ENCODE measurements around the gene RPP25.

RPP25 gene

GRCh38 chr15:74992619-74993018 is 36.0 kb upstream of the RPP25 start:
- Histone ChIP-seq H3K4me1 (ENCODE audit: control insufficient read depth in 1 of 2, insufficient read depth in 2 of 2, low read length in 2 of 2) (peaks cover 17 to 18% of the 10 kb centered on the region in 2 donors), H3K9me3 (ENCODE audit: control insufficient read depth in 1 of 2, low read length in 2 of 2) (no peaks in the 10 kb centered on the region), H3K4me3 (ENCODE audit: low read depth in 1 of 2, low read length in 2 of 2) (no peak overlapping the region), H3K27ac (ENCODE audit: low read depth, low read length) (no peak overlapping the region), H3K36me3 (ENCODE audit: control insufficient read depth in 1 of 2, insufficient read depth in 2 of 2, low read length in 2 of 2) (no peaks in the 10 kb centered on the region), H3K27me3 (ENCODE audit: control insufficient read depth in 1 of 2, insufficient read depth in 2 of 2, low read length in 2 of 2) (peaks cover 4 to 7% of the 10 kb centered on the region in 2 donors), H3K9ac (ENCODE audit: low read depth in 1 of 2, low read length in 2 of 2) (no peak overlapping the region)

GRCh38 chr15:74989527-74989926 is 33.0 kb upstream of the RPP25 start:
- H3K27me3 ChIP-seq (ENCODE audit: control insufficient read depth in 1 of 2, insufficient read depth in 2 of 2, low read length in 2 of 2), result no peaks in the 10 kb centered on the region
- H3K9ac ChIP-seq (ENCODE audit: low read depth in 1 of 2, low read length in 2 of 2), result no peak overlapping the region
- H3K4me3 ChIP-seq (ENCODE audit: low read depth in 1 of 2, low read length in 2 of 2), result no peak overlapping the region
- no peaks in the 10 kb centered on the region for H3K9me3 ChIP-seq (ENCODE audit: control insufficient read depth in 1 of 2, low read length in 2 of 2)
- no peaks in the 10 kb centered on the region for H3K36me3 ChIP-seq (ENCODE audit: control insufficient read depth in 1 of 2, insufficient read depth in 2 of 2, low read length in 2 of 2)
- no peak overlapping the region for H3K27ac ChIP-seq (ENCODE audit: low read depth, low read length)
- no peaks in the 10 kb centered on the region for H3K4me1 ChIP-seq (ENCODE audit: control insufficient read depth in 1 of 2, insufficient read depth in 2 of 2, low read length in 2 of 2)

DNA sequence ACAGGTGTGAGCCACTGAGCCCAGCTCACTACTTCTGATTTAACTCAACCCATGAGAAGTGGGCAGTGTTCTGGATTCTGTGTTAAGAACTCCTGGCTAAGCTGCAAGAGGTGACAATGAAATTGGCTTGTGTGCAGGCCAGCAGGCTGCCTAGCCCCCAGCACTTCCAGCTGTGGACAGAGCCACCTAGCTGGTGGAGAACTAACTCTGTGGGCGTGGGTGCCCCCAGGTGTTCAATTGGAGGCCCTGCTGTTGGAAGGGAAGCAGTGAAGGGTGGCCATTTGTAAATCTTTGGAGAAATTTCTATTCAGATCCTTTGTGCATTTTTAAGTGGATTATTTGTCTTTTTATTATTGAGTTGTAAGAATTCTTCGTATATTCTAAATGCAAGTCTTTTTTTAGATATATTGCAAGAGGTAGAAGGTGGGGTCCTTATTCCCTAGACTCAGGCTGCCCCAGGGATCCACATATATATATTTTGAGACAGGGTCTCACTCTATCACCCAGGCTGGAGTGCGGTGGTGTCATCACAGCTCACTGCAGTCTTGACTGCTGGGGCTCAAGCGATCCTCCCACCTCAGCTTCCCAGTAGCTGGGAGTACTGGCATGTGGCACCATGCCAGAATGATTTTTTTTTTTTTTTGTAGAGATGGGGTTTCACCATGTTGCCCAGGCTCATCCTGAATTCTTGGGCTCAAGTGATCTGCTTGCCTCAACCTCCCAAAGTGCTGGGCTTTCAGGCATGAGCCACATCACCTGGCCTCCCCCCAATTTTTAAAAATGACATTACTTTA is 31.6 kb upstream of the RPP25 start:
- Histone ChIP-seq H3K9me3 (ENCODE audit: control insufficient read depth in 1 of 2, low read length in 2 of 2) (no peaks in the 10 kb centered on the region), H3K27ac (ENCODE audit: low read depth, low read length) (no peak overlapping the region), H3K27me3 (ENCODE audit: control insufficient read depth in 1 of 2, insufficient read depth in 2 of 2, low read length in 2 of 2) (no peaks in the 10 kb centered on the region), H3K36me3 (ENCODE audit: control insufficient read depth in 1 of 2, insufficient read depth in 2 of 2, low read length in 2 of 2) (no peaks in the 10 kb centered on the region), H3K4me1 (ENCODE audit: control insufficient read depth in 1 of 2, insufficient read depth in 2 of 2, low read length in 2 of 2) (no peaks in the 10 kb centered on the region), H3K9ac (ENCODE audit: low read depth in 1 of 2, low read length in 2 of 2) (no peak overlapping the region), H3K4me3 (ENCODE audit: low read depth in 1 of 2, low read length in 2 of 2) (no peak overlapping the region)

- Histone ChIP-seq H3K36me3 (ENCODE audit: control insufficient read depth in 1 of 2, insufficient read depth in 2 of 2, low read length in 2 of 2) (no peaks in the 10 kb centered on the region), H3K27me3 (ENCODE audit: control insufficient read depth in 1 of 2, insufficient read depth in 2 of 2, low read length in 2 of 2) (no peaks in the 10 kb centered on the region), H3K9ac (ENCODE audit: low read depth in 1 of 2, low read length in 2 of 2) (no peak overlapping the region), H3K4me1 (ENCODE audit: control insufficient read depth in 1 of 2, insufficient read depth in 2 of 2, low read length in 2 of 2) (no peaks in the 10 kb centered on the region), H3K4me3 (ENCODE audit: low read depth in 1 of 2, low read length in 2 of 2) (no peak overlapping the region), H3K27ac (ENCODE audit: low read depth, low read length) (no peak overlapping the region), H3K9me3 (ENCODE audit: control insufficient read depth in 1 of 2, low read length in 2 of 2) (no peaks in the 10 kb centered on the region)
Measured at GRCh38 chr15:74983725-74984231, 27.2 kb upstream of the RPP25 start.

DNA sequence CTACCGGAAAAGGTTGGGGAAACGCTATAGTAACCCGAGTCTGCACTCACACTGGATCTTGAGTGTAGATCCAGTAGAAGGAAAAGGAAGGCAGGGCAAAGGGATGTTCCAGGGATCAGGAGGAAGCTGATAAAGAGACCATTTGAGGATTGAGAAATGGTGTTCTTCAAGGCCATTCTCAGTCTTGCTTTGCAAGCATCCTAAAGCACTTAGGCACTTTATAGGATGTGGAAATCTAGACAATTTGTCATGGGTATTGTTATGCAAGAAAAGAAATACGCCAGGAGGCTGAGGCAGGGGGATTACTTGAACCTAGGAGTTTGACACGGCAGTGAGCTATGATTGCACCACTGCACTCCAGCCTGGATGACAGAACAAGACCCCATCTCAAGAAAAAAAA is 25.6 kb upstream of the RPP25 start:
- no peaks in the 10 kb centered on the region for H3K9me3 ChIP-seq (ENCODE audit: control insufficient read depth in 1 of 2, low read length in 2 of 2)
- H3K9ac ChIP-seq (ENCODE audit: low read depth in 1 of 2, low read length in 2 of 2), result no peak overlapping the region
- no peaks in the 10 kb centered on the region for H3K4me1 ChIP-seq (ENCODE audit: control insufficient read depth in 1 of 2, insufficient read depth in 2 of 2, low read length in 2 of 2)
- H3K27ac ChIP-seq (ENCODE audit: low read depth, low read length), result no peak overlapping the region
- no peak overlapping the region for H3K4me3 ChIP-seq (ENCODE audit: low read depth in 1 of 2, low read length in 2 of 2)
- no peaks in the 10 kb centered on the region for H3K27me3 ChIP-seq (ENCODE audit: control insufficient read depth in 1 of 2, insufficient read depth in 2 of 2, low read length in 2 of 2)
- no peaks in the 10 kb centered on the region for H3K36me3 ChIP-seq (ENCODE audit: control insufficient read depth in 1 of 2, insufficient read depth in 2 of 2, low read length in 2 of 2)

GRCh38 chr15:74978503-74978902 is 21.9 kb upstream of the RPP25 start:
- no peaks in the 10 kb centered on the region for H3K9me3 ChIP-seq (ENCODE audit: control insufficient read depth in 1 of 2, low read length in 2 of 2)
- no peaks in the 10 kb centered on the region for H3K4me1 ChIP-seq (ENCODE audit: control insufficient read depth in 1 of 2, insufficient read depth in 2 of 2, low read length in 2 of 2)
- H3K27me3 ChIP-seq (ENCODE audit: control insufficient read depth in 1 of 2, insufficient read depth in 2 of 2, low read length in 2 of 2), result no peaks in the 10 kb centered on the region
- H3K9ac ChIP-seq (ENCODE audit: low read depth in 1 of 2, low read length in 2 of 2), result no peak overlapping the region
- no peak overlapping the region for H3K4me3 ChIP-seq (ENCODE audit: low read depth in 1 of 2, low read length in 2 of 2)
- no peak overlapping the region for H3K27ac ChIP-seq (ENCODE audit: low read depth, low read length)
- no peaks in the 10 kb centered on the region for H3K36me3 ChIP-seq (ENCODE audit: control insufficient read depth in 1 of 2, insufficient read depth in 2 of 2, low read length in 2 of 2)

GRCh38 chr15:74978077-74978476 is 21.5 kb upstream of the RPP25 start:
- Histone ChIP-seq H3K9me3 (ENCODE audit: control insufficient read depth in 1 of 2, low read length in 2 of 2) (no peaks in the 10 kb centered on the region), H3K4me3 (ENCODE audit: low read depth in 1 of 2, low read length in 2 of 2) (no peak overlapping the region), H3K9ac (ENCODE audit: low read depth in 1 of 2, low read length in 2 of 2) (no peak overlapping the region), H3K27ac (ENCODE audit: low read depth, low read length) (no peak overlapping the region), H3K4me1 (ENCODE audit: control insufficient read depth in 1 of 2, insufficient read depth in 2 of 2, low read length in 2 of 2) (no peaks in the 10 kb centered on the region), H3K27me3 (ENCODE audit: control insufficient read depth in 1 of 2, insufficient read depth in 2 of 2, low read length in 2 of 2) (no peaks in the 10 kb centered on the region), H3K36me3 (ENCODE audit: control insufficient read depth in 1 of 2, insufficient read depth in 2 of 2, low read length in 2 of 2) (no peaks in the 10 kb centered on the region)

DNA sequence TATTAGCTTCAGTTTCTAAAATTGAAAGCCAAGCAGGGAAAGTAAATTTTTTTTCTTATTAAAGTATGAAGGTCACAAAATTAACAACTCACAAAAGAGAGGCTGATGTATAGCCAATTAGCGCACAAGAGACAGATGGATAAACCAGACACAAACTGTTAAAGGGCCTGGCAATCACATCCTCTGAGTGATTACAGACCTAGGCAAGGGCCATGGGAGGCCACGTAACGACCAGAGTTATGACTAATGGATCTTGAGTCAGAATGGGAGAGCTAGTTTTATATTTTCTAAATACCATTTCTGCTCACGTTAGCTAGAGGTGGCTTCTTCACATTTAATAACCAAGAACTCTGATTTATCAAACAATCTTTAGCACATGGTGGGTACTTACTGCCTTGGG is 21.0 kb upstream of the RPP25 start:
- no peaks in the 10 kb centered on the region for H3K36me3 ChIP-seq (ENCODE audit: control insufficient read depth in 1 of 2, insufficient read depth in 2 of 2, low read length in 2 of 2)
- H3K4me1 ChIP-seq (ENCODE audit: control insufficient read depth in 1 of 2, insufficient read depth in 2 of 2, low read length in 2 of 2), result no peaks in the 10 kb centered on the region
- H3K9me3 ChIP-seq (ENCODE audit: control insufficient read depth in 1 of 2, low read length in 2 of 2), result no peaks in the 10 kb centered on the region
- H3K27me3 ChIP-seq (ENCODE audit: control insufficient read depth in 1 of 2, insufficient read depth in 2 of 2, low read length in 2 of 2), result no peaks in the 10 kb centered on the region
- no peak overlapping the region for H3K9ac ChIP-seq (ENCODE audit: low read depth in 1 of 2, low read length in 2 of 2)
- no peak overlapping the region for H3K4me3 ChIP-seq (ENCODE audit: low read depth in 1 of 2, low read length in 2 of 2)
- no peak overlapping the region for H3K27ac ChIP-seq (ENCODE audit: low read depth, low read length)

GRCh38 chr15:74976159-74976558 is 19.6 kb upstream of the RPP25 start:
- H3K9ac ChIP-seq (ENCODE audit: low read depth in 1 of 2, low read length in 2 of 2), result no peak overlapping the region
- H3K4me3 ChIP-seq (ENCODE audit: low read depth in 1 of 2, low read length in 2 of 2), result no peak overlapping the region
- H3K4me1 ChIP-seq (ENCODE audit: control insufficient read depth in 1 of 2, insufficient read depth in 2 of 2, low read length in 2 of 2), result no peaks in the 10 kb centered on the region
- no peaks in the 10 kb centered on the region for H3K27me3 ChIP-seq (ENCODE audit: control insufficient read depth in 1 of 2, insufficient read depth in 2 of 2, low read length in 2 of 2)
- no peaks in the 10 kb centered on the region for H3K36me3 ChIP-seq (ENCODE audit: control insufficient read depth in 1 of 2, insufficient read depth in 2 of 2, low read length in 2 of 2)
- no peaks in the 10 kb centered on the region for H3K9me3 ChIP-seq (ENCODE audit: control insufficient read depth in 1 of 2, low read length in 2 of 2)
- H3K27ac ChIP-seq (ENCODE audit: low read depth, low read length), result no peak overlapping the region

GRCh38 chr15:74967670-74968069 is 11.1 kb upstream of the RPP25 start:
- no peaks in the 10 kb centered on the region for H3K4me1 ChIP-seq (ENCODE audit: control insufficient read depth in 1 of 2, insufficient read depth in 2 of 2, low read length in 2 of 2)
- no peaks in the 10 kb centered on the region for H3K36me3 ChIP-seq (ENCODE audit: control insufficient read depth in 1 of 2, insufficient read depth in 2 of 2, low read length in 2 of 2)
- no peak overlapping the region for H3K4me3 ChIP-seq (ENCODE audit: low read depth in 1 of 2, low read length in 2 of 2)
- no peaks in the 10 kb centered on the region for H3K27me3 ChIP-seq (ENCODE audit: control insufficient read depth in 1 of 2, insufficient read depth in 2 of 2, low read length in 2 of 2)
- no peak overlapping the region for H3K27ac ChIP-seq (ENCODE audit: low read depth, low read length)
- no peaks in the 10 kb centered on the region for H3K9me3 ChIP-seq (ENCODE audit: control insufficient read depth in 1 of 2, low read length in 2 of 2)
- no peak overlapping the region for H3K9ac ChIP-seq (ENCODE audit: low read depth in 1 of 2, low read length in 2 of 2)
